AG09309 (cell line): ENCODE results near the gene RASA3.

ENCODE experiments used
- DNase-seq: peaks from one replicate; pipeline ENCODE4 v3.0.0-alpha.2; 2010; ENCODE audit warnings: low read depth
- H3K4me3 ChIP-seq: 2 replicates; pipeline ENCODE4 v1.5.1; 2011; ENCODE audit warnings: mild to moderate bottlenecking, low read depth, low read length, moderate library complexity; ENCODE audit not compliant: control insufficient read depth
- CTCF ChIP-seq: IDR thresholded peaks from 2 replicates; pipeline ENCODE4 v1.5.1; 2011; ENCODE audit warnings: mild to moderate bottlenecking, low read depth, low read length, inconsistent platforms; ENCODE audit not compliant: insufficient read depth, control insufficient read depth; ENCODE audit errors: missing control alignments

The RASA3 gene

GRCh38 chr13:113942591-113943103 is 189.8 kb downstream of the RASA3 start:
- no peak for DNase-seq
- H3K4me3 ChIP-seq = no peak overlapping the region
- TF ChIP-seq CTCF = no peak

- no peak overlapping the region for H3K4me3 ChIP-seq
- no peak for TF ChIP-seq CTCF
- DNase-seq = no peak
These were observed 190.7 kb downstream of the RASA3 start for GRCh38 chr13:113941571-113942191.

GRCh38 chr13:113939944-113940297 is 192.5 kb downstream of the RASA3 start:
- TF ChIP-seq CTCF = no peak
- DNase-seq = no peak
- no peak overlapping the region for H3K4me3 ChIP-seq

- no peak for TF ChIP-seq CTCF
- no peak for DNase-seq
These were observed 193.1 kb downstream of the RASA3 start for GRCh38 chr13:113939129-113939943.

GRCh38 chr13:113938716-113939115 is 193.7 kb downstream of the RASA3 start:
- H3K4me3 ChIP-seq = no peak overlapping the region
- TF ChIP-seq CTCF = no peak
- DNase-seq = no peak

More at GRCh38 chr13:113939129-113939943, 193.1 kb downstream of the RASA3 start:
- H3K4me3 ChIP-seq = no peak overlapping the region

GRCh38 chr13:113938246-113938645 is 194.2 kb downstream of the RASA3 start:
- TF ChIP-seq CTCF = no peak
- DNase-seq = no peak
- no peak overlapping the region for H3K4me3 ChIP-seq
